Neural cell (in vitro differentiated cells): ENCODE measurements around the gene ARHGEF39. TPM values are rescaled to one million over a fixed set of nuclear protein-coding genes. Genes with fewer than 3 reads are reported as not detected.

ENCODE experiments used
- H2AFZ ChIP-seq: fragments of 200-600, 300-800 bp; sonication (generic), shearing (Covaris generic); 2 replicates; pipeline ENCODE4 v1.6.0; 2014; ENCODE audit warnings: low read depth, mild to moderate bottlenecking, antibody characterized with exemption, low read length, moderate library complexity
- H3F3A ChIP-seq: fragments of 200-600 bp; shearing (Covaris generic); 2 replicates; pipeline ENCODE4 v1.6.1; 2016; ENCODE audit warnings: mild to moderate bottlenecking, moderate library complexity, mixed read lengths, antibody characterized with exemption, low read length; ENCODE audit not compliant: insufficient read depth, poor library complexity, severe bottlenecking
- H3K27ac ChIP-seq: fragments of 200-600, 300-800 bp; sonication (generic), shearing (Covaris generic); 2 replicates; pipeline ENCODE4 v1.5.1; 2014; ENCODE audit warnings: mild to moderate bottlenecking, low read length, moderate library complexity
- H3K27me3 ChIP-seq: fragments of 300-800, 200-600 bp; sonication (generic), shearing (Covaris generic); 2 replicates; pipeline ENCODE4 v1.6.0; 2014; ENCODE audit warnings: mild to moderate bottlenecking, low read depth, low read length, moderate library complexity; ENCODE audit not compliant: insufficient read depth
- H3K36me3 ChIP-seq: fragments of 300-800, 200-600 bp; sonication (generic), shearing (Covaris generic); 2 replicates; pipeline ENCODE4 v1.5.1; 2014; ENCODE audit warnings: mild to moderate bottlenecking, antibody characterized with exemption, low read length, moderate library complexity; ENCODE audit not compliant: insufficient read depth
- H3K4me2 ChIP-seq: fragments of 300-800, 200-600 bp; sonication (generic), shearing (Covaris generic); 2 replicates; pipeline ENCODE4 v1.6.0; 2014; ENCODE audit warnings: mild to moderate bottlenecking, low read length
- H3K4me3 ChIP-seq: fragments of 300-800, 200-600 bp; sonication (generic), shearing (Covaris generic); 2 replicates; pipeline ENCODE4 v1.5.1; 2014; ENCODE audit warnings: mild to moderate bottlenecking, low read length, moderate library complexity
- H3K79me2 ChIP-seq: fragments of 200-600 bp; shearing (Covaris generic); replicated peaks from 2 replicates; pipeline ENCODE4 v1.6.0; 2014; ENCODE audit warnings: mild to moderate bottlenecking, low read length, moderate library complexity; ENCODE audit not compliant: insufficient read depth
- H3K9ac ChIP-seq: fragments of 300-800, 200-600 bp; sonication (generic), shearing (Covaris generic); 2 replicates; pipeline ENCODE4 v1.6.1; 2016; ENCODE audit warnings: mild to moderate bottlenecking, low read length, mixed read lengths
- H3K9me2 ChIP-seq: fragments of 200-600 bp; shearing (Covaris generic); 2 replicates; pipeline ENCODE4 v1.6.1; 2016; ENCODE audit warnings: mild to moderate bottlenecking, low read length, mixed read lengths; ENCODE audit not compliant: insufficient read depth
- H3K9me3 ChIP-seq: fragments of 200-600, 300-800 bp; sonication (generic), shearing (Covaris generic); 2 replicates; pipeline ENCODE4 v1.6.1; 2016; ENCODE audit warnings: mild to moderate bottlenecking, mixed run types, low read length, moderate library complexity, mixed read lengths
- H4K20me1 ChIP-seq: fragments of 200-600 bp; shearing (Covaris generic); 2 replicates; pipeline ENCODE4 v1.6.1; 2016; ENCODE audit warnings: mild to moderate bottlenecking, mixed run types; ENCODE audit not compliant: insufficient read depth
- EZH2 ChIP-seq: fragments of 200-600, 300-800 bp; shearing (Covaris generic), sonication (generic); IDR thresholded peaks from 2 replicates; pipeline ENCODE4 v1.6.1; 2014; ENCODE audit warnings: antibody characterized with exemption, low read length, borderline replicate concordance, mild to moderate bottlenecking; ENCODE audit not compliant: insufficient read depth, poor library complexity, severe bottlenecking
- RAD21 ChIP-seq: fragments of 450-650 bp; conservative IDR thresholded peaks from 2 replicates; pipeline ENCODE4 v1.6.1; 2014; ENCODE audit warnings: antibody characterized with exemption, mild to moderate bottlenecking, moderate library complexity
- SMC3 ChIP-seq: fragments of 450-650 bp; conservative IDR thresholded peaks from 2 replicates; pipeline ENCODE4 v1.6.1; 2014; ENCODE audit warnings: antibody characterized with exemption, mild to moderate bottlenecking, moderate library complexity; ENCODE audit not compliant: poor library complexity
- polyA plus RNA-seq: library from polyadenylated mRNA; depleted of rRNA; stranded (reverse); fragments of >200 nt; gene quantifications from 2 replicates; pipeline ENCODE4 v1.2.3, GENCODE V29; 2014
- TF ChIP-seq, protein P1 (sequence below): IDR thresholded peaks from 2 replicates; pipeline ENCODE4 v1.6.1; 2012; ENCODE audit warnings: borderline replicate concordance
- TF ChIP-seq, protein P2 (sequence below): fragments of 450-650 bp; IDR thresholded peaks from 2 replicates; pipeline ENCODE4 v1.5.1; 2014; ENCODE audit warnings: antibody characterized with exemption, mild to moderate bottlenecking, moderate library complexity; ENCODE audit not compliant: poor library complexity, severe bottlenecking

The ARHGEF39 gene
- polyA plus RNA-seq, 1 donor from 2014 or later = 0.51 TPM

DNA sequence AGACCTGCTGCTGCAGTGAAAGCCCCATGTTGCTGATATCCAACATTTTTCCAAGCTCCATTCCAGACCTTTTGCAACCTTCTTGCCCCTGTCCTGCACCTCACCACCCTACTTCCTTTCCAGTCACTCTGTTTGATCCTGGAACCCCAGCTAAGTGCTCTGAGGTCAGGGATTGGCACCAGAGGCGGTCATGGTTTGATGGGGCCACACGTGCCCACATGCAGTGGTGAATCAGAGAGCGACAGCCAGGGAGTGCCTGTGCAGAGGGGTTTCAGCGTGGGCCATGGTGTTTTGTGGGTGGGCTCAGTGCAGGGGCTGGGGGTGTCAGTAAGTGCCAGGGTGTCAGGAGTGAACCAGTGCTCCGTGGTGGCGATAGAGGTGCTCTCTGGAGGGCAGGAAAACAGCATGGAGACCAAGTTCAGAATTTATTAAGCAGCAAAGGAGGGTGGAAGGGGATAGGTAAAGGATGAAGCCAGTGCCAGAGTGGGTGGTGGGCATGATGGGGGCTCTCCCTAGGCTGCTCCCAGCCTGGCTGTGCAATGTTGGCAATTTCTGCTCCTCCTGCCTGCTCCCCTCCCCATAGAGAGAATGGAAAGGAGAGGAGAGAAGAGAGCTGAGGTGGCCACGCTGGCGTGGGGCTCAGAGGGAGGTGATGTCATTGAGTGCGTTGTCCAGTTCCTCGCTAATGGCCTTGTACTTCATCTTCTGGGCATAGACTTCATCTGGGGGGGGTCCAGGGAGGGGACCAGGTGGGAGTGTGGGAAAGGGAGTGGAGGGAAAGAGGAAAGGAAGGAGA is 17.7 kb upstream of the ARHGEF39 start:
- no peak overlapping the region for H3K4me3 ChIP-seq
- H4K20me1 ChIP-seq = no peaks in the 10 kb centered on the region
- H3F3A ChIP-seq = no peaks in the 10 kb centered on the region
- H3K27ac ChIP-seq = no peak overlapping the region
- H2AFZ ChIP-seq = no peak overlapping the region
- TF ChIP-seq, protein P1, sequence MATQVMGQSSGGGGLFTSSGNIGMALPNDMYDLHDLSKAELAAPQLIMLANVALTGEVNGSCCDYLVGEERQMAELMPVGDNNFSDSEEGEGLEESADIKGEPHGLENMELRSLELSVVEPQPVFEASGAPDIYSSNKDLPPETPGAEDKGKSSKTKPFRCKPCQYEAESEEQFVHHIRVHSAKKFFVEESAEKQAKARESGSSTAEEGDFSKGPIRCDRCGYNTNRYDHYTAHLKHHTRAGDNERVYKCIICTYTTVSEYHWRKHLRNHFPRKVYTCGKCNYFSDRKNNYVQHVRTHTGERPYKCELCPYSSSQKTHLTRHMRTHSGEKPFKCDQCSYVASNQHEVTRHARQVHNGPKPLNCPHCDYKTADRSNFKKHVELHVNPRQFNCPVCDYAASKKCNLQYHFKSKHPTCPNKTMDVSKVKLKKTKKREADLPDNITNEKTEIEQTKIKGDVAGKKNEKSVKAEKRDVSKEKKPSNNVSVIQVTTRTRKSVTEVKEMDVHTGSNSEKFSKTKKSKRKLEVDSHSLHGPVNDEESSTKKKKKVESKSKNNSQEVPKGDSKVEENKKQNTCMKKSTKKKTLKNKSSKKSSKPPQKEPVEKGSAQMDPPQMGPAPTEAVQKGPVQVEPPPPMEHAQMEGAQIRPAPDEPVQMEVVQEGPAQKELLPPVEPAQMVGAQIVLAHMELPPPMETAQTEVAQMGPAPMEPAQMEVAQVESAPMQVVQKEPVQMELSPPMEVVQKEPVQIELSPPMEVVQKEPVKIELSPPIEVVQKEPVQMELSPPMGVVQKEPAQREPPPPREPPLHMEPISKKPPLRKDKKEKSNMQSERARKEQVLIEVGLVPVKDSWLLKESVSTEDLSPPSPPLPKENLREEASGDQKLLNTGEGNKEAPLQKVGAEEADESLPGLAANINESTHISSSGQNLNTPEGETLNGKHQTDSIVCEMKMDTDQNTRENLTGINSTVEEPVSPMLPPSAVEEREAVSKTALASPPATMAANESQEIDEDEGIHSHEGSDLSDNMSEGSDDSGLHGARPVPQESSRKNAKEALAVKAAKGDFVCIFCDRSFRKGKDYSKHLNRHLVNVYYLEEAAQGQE = no peak
- TF ChIP-seq SMC3 = no peak
- TF ChIP-seq RAD21 = no peak
- no peaks in the 10 kb centered on the region for H3K9me3 ChIP-seq
- no peak overlapping the region for H3K9ac ChIP-seq
- no peaks in the 10 kb centered on the region for H3K9me2 ChIP-seq
- H3K27me3 ChIP-seq = no peaks in the 10 kb centered on the region
- H3K79me2 ChIP-seq = no peaks in the 10 kb centered on the region
- no peaks in the 10 kb centered on the region for H3K36me3 ChIP-seq
- no peak overlapping the region for H3K4me2 ChIP-seq

DNA sequence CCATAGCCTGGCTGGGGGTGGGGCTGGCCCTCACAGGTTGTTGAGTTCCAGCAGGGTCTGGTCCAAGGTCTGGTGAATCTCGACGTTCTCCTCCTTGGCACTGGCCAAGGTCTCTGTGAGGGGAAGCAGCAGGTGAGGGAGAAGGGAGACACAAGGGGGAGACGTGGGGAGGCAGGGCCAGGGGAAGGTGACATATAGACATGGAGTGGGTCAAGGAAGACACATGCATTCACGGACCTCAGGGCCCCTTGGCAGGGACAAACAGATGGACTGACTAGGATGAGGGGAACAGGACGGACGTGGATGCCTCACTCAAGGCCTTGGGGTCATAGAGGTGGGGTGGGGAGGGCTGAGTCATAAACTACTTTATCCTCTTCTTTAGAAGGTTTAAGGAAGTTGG is 17.1 kb upstream of the ARHGEF39 start:
- H4K20me1 ChIP-seq = no peaks in the 10 kb centered on the region

DNA sequence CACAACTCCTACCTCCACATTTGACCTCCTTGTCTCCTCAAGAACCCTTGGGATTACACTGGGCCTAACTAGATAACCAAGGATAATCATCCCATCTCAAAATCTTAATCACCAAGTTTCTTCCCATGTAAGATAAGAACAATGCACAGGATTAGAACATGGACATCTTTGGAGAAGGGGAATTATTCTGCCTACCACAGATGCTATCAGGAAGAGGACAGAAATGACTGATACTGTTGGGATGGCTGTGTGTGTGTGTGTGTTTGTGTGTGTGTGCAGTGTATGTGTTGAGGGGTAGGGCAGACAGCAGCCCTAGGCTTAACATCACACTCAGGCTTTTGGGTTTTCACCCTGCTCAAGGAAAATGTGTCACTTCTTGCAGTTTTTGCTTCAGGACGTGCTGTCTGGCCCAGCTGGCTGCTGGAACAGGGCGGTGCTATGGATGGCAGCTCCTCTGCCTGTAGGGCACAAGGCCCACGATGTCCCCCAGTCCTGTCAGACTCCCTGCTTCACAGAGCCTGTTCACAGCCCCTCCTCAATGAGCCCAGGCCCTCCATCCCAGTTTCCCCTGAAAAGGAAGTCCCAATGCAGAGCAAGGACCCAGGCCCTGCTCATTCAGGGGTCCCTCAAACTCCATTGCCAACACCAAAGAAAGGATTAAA is 16.5 kb upstream of the ARHGEF39 start:
- H3K9me2 ChIP-seq = no peaks in the 10 kb centered on the region
- no peaks in the 10 kb centered on the region for H3K27me3 ChIP-seq
- no peak overlapping the region for H2AFZ ChIP-seq
- H3F3A ChIP-seq = no peaks in the 10 kb centered on the region
- H3K79me2 ChIP-seq = no peaks in the 10 kb centered on the region
- TF ChIP-seq RAD21 (no peak), EZH2 (no peak)
- H3K9ac ChIP-seq = no peak overlapping the region
- H3K9me3 ChIP-seq = no peaks in the 10 kb centered on the region
- no peaks in the 10 kb centered on the region for H4K20me1 ChIP-seq
- no peak overlapping the region for H3K27ac ChIP-seq
- no peak overlapping the region for H3K4me3 ChIP-seq
- H3K4me2 ChIP-seq = no peak overlapping the region
- H3K36me3 ChIP-seq = no peaks in the 10 kb centered on the region

More for the DNA sequence above, 17.1 kb upstream of the ARHGEF39 start:
- no peaks in the 10 kb centered on the region for H3K9me2 ChIP-seq
- no peaks in the 10 kb centered on the region for H3K36me3 ChIP-seq
- TF ChIP-seq, protein P2, sequence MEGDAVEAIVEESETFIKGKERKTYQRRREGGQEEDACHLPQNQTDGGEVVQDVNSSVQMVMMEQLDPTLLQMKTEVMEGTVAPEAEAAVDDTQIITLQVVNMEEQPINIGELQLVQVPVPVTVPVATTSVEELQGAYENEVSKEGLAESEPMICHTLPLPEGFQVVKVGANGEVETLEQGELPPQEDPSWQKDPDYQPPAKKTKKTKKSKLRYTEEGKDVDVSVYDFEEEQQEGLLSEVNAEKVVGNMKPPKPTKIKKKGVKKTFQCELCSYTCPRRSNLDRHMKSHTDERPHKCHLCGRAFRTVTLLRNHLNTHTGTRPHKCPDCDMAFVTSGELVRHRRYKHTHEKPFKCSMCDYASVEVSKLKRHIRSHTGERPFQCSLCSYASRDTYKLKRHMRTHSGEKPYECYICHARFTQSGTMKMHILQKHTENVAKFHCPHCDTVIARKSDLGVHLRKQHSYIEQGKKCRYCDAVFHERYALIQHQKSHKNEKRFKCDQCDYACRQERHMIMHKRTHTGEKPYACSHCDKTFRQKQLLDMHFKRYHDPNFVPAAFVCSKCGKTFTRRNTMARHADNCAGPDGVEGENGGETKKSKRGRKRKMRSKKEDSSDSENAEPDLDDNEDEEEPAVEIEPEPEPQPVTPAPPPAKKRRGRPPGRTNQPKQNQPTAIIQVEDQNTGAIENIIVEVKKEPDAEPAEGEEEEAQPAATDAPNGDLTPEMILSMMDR = no peak
- H3K4me2 ChIP-seq = no peak overlapping the region
- no peak overlapping the region for H2AFZ ChIP-seq
- no peaks in the 10 kb centered on the region for H3K27me3 ChIP-seq
- H3K4me3 ChIP-seq = no peak overlapping the region
- H3K27ac ChIP-seq = no peak overlapping the region
- no peaks in the 10 kb centered on the region for H3K9me3 ChIP-seq
- H3F3A ChIP-seq = no peaks in the 10 kb centered on the region
- H3K79me2 ChIP-seq = no peaks in the 10 kb centered on the region
- H3K9ac ChIP-seq = no peak overlapping the region
